WTC11 (cell line): ENCODE measurements around the gene RXRA. TPM values are rescaled to one million over a fixed set of nuclear protein-coding genes. Genes with fewer than 3 reads are reported as not detected.

Source experiments
- ATAC-seq: fragments of 200-7000 bp; cut with Tn5 transposase; 2 replicates; pipeline ENCODE4 v1.10.0; 2021; ENCODE audit warnings: mild to moderate bottlenecking, moderate library complexity
- CTCF ChIA-PET: fragments of 300-600 bp; sonication (Branson Sonifier 250); formaldehyde crosslinking; loops from one replicate; lab custom pipeline; 2021; ENCODE audit warnings: antibody characterized with exemption; lab: Charles Lee
- POLR2A ChIA-PET: fragments of 350-600 bp; sonication (Branson Sonifier 250); formaldehyde crosslinking; loops from one replicate; lab custom pipeline; 2021; ENCODE audit warnings: antibody characterized with exemption; lab: Charles Lee
- DNase-seq: peaks from one replicate; pipeline ENCODE4 v3.0.0; 2021; ENCODE audit warnings: low spot score
- H3K27ac Mint-ChIP-seq: 2 replicates; pipeline ENCODE4 v1.8.0; 2021; ENCODE audit warnings: mixed read lengths
- H3K27me3 Mint-ChIP-seq: 2 replicates; pipeline ENCODE4 v1.8.0; 2021; ENCODE audit warnings: low read depth, mild to moderate bottlenecking, moderate library complexity, mixed read lengths
- H3K36me3 Mint-ChIP-seq: 2 replicates; pipeline ENCODE4 v1.8.0; 2021; ENCODE audit warnings: mixed read lengths
- H3K4me1 Mint-ChIP-seq: 2 replicates; pipeline ENCODE4 v1.8.0; 2022; ENCODE audit warnings: mixed read lengths
- H3K4me3 Mint-ChIP-seq: 2 replicates; pipeline ENCODE4 v1.8.0; 2021; ENCODE audit warnings: mild to moderate bottlenecking, moderate library complexity, mixed read lengths
- H3K9me3 Mint-ChIP-seq: 2 replicates; pipeline ENCODE4 v1.8.0; 2021; ENCODE audit warnings: mixed read lengths
- ATF3 ChIP-seq: sonication (generic); formaldehyde crosslinking; conservative IDR thresholded peaks from 2 replicates; pipeline ENCODE4 v1.8.1; 2022; ENCODE audit warnings: mild to moderate bottlenecking, missing genetic modification reagents
- E2F4 ChIP-seq: sonication (generic); formaldehyde crosslinking; IDR thresholded peaks from 2 replicates; pipeline ENCODE4 v1.8.1; 2022; ENCODE audit warnings: low read depth, mild to moderate bottlenecking, moderate library complexity, missing genetic modification reagents, borderline replicate concordance
- ELF4 ChIP-seq: sonication (generic); formaldehyde crosslinking; IDR thresholded peaks from 2 replicates; pipeline ENCODE4 v1.8.1; 2022; ENCODE audit warnings: low read depth, mild to moderate bottlenecking, moderate library complexity, missing genetic modification reagents
- ERG ChIP-seq: fragments of 250-450 bp; sonication (Bioruptor Pico); IDR thresholded peaks from 2 replicates; pipeline ENCODE4 v1.8.0; 2021; ENCODE audit warnings: mild to moderate bottlenecking
- FOXJ3 ChIP-seq: sonication (generic); formaldehyde crosslinking; IDR thresholded peaks from 2 replicates; pipeline ENCODE4 v1.9.0; 2021; ENCODE audit warnings: missing genetic modification reagents, mild to moderate bottlenecking, borderline replicate concordance
- GABPB1 ChIP-seq: sonication (generic); formaldehyde crosslinking; IDR thresholded peaks from 2 replicates; pipeline ENCODE4 v1.8.1; 2023; ENCODE audit warnings: mild to moderate bottlenecking, missing genetic modification reagents
- GRHL2 ChIP-seq: fragments of 250-450 bp; sonication (Bioruptor Pico); IDR thresholded peaks from 2 replicates; pipeline ENCODE4 v1.8.0; 2022; ENCODE audit warnings: mild to moderate bottlenecking, moderate library complexity; ENCODE audit not compliant: insufficient replicate concordance, severe bottlenecking
- IRF1 ChIP-seq: sonication (generic); formaldehyde crosslinking; IDR thresholded peaks from 2 replicates; pipeline ENCODE4 v1.8.0; 2023; ENCODE audit warnings: missing genetic modification reagents
- IRF2 ChIP-seq: sonication (generic); formaldehyde crosslinking; IDR thresholded peaks from 2 replicates; pipeline ENCODE4 v1.8.0; 2022; ENCODE audit warnings: low read depth, missing genetic modification reagents, borderline replicate concordance
- MAX ChIP-seq: sonication (generic); formaldehyde crosslinking; IDR thresholded peaks from 2 replicates; pipeline ENCODE4 v1.8.0; 2022; ENCODE audit warnings: mild to moderate bottlenecking, missing genetic modification reagents
- NFATC4 ChIP-seq: fragments of 250-450 bp; sonication (Bioruptor Pico); IDR thresholded peaks from 2 replicates; pipeline ENCODE4 v1.9.0; 2021; ENCODE audit warnings: mild to moderate bottlenecking
- NR1H2 ChIP-seq: sonication (generic); formaldehyde crosslinking; IDR thresholded peaks from 2 replicates; pipeline ENCODE4 v1.9.0; 2021; ENCODE audit warnings: mild to moderate bottlenecking, moderate library complexity, missing genetic modification reagents
- NR3C1 ChIP-seq: sonication (generic); formaldehyde crosslinking; conservative IDR thresholded peaks from 2 replicates; pipeline ENCODE4 v1.8.1; 2023; ENCODE audit warnings: low read depth, mild to moderate bottlenecking, missing genetic modification reagents
- PRDM15 ChIP-seq: sonication (generic); formaldehyde crosslinking; IDR thresholded peaks from 2 replicates; pipeline ENCODE4 v1.8.0; 2022; ENCODE audit warnings: missing genetic modification reagents
- PRRX2 ChIP-seq: fragments of 250-450 bp; sonication (Bioruptor Pico); IDR thresholded peaks from 2 replicates; pipeline ENCODE4 v1.8.0; 2021; ENCODE audit warnings: mild to moderate bottlenecking
- RELA ChIP-seq: sonication (generic); formaldehyde crosslinking; IDR thresholded peaks from 2 replicates; pipeline ENCODE4 v1.8.1; 2022; ENCODE audit warnings: missing genetic modification reagents, mild to moderate bottlenecking, borderline replicate concordance
- SP1 ChIP-seq: sonication (generic); formaldehyde crosslinking; conservative IDR thresholded peaks from 2 replicates; pipeline ENCODE4 v1.8.1; 2022; ENCODE audit warnings: missing genetic modification reagents
- TCF7 ChIP-seq: sonication (generic); formaldehyde crosslinking; IDR thresholded peaks from 2 replicates; pipeline ENCODE4 v1.8.0; 2022; ENCODE audit warnings: mild to moderate bottlenecking, low read depth, missing genetic modification reagents, moderate library complexity
- USF2 ChIP-seq: sonication (generic); formaldehyde crosslinking; IDR thresholded peaks from 2 replicates; pipeline ENCODE4 v1.8.1; 2023; ENCODE audit warnings: mild to moderate bottlenecking, missing genetic modification reagents, moderate library complexity
- ZNF121 ChIP-seq: sonication (generic); formaldehyde crosslinking; IDR thresholded peaks from 2 replicates; pipeline ENCODE4 v1.8.0; 2023; ENCODE audit warnings: missing genetic modification reagents
- ZNF138 ChIP-seq: sonication (generic); formaldehyde crosslinking; conservative IDR thresholded peaks from 2 replicates; pipeline ENCODE4 v1.8.1; 2022; ENCODE audit warnings: mild to moderate bottlenecking, moderate library complexity, missing genetic modification reagents
- ZNF671 ChIP-seq: fragments of 250-450 bp; sonication (Bioruptor Pico); IDR thresholded peaks from 2 replicates; pipeline ENCODE4 v1.8.0; 2021; ENCODE audit warnings: mild to moderate bottlenecking
- ZSCAN18 ChIP-seq: fragments of 250-450 bp; sonication (Bioruptor Pico); IDR thresholded peaks from 2 replicates; pipeline ENCODE4 v2.1.2; 2022; ENCODE audit warnings: mild to moderate bottlenecking, moderate library complexity
- total RNA-seq: library from RNA; stranded (reverse); gene quantifications from 3 replicates; pipeline ENCODE4 v1.2.3, GENCODE V29; 2021

The RXRA gene
- total RNA-seq, 1 experiment from 2014 or later = 27.5 TPM

- TF ChIP-seq ZNF138 (CRISPR knock-in tag) = no peak
- no peak for TF ChIP-seq NR3C1 (CRISPR knock-in tag)
- no peak for TF ChIP-seq IRF2
- no peak for TF ChIP-seq ERG (CRISPR knock-in tag)
- no peak for TF ChIP-seq ATF3 (CRISPR knock-in tag)
- no peak for TF ChIP-seq GRHL2
- TF ChIP-seq, all 79 proteins: peak for 0
Measured at GRCh38 chr9:134401391-134401790, 75.1 kb downstream of the RXRA start (continued).

- ATAC-seq (no peak), DNase-seq (no peak)
- no peak overlapping the region for H3K27ac Mint-ChIP-seq
- H3K27me3 Mint-ChIP-seq = no peaks in the 10 kb centered on the region
- H3K9me3 Mint-ChIP-seq = peaks cover 3% of the 10 kb centered on the region
- peaks cover 7% of the 10 kb centered on the region for H3K36me3 Mint-ChIP-seq
- CTCF ChIA-PET = no interaction called here
- peaks cover 5% of the 10 kb centered on the region for H3K4me1 Mint-ChIP-seq
- H3K4me3 Mint-ChIP-seq = no peak overlapping the region
- POLR2A ChIA-PET = no interaction called here
- TF ChIP-seq PRRX2 (CRISPR knock-in tag) = no peak
- TF ChIP-seq IRF1 (CRISPR knock-in tag) = no peak
- TF ChIP-seq SP1 (CRISPR knock-in tag) = no peak
- TF ChIP-seq TCF7 (CRISPR knock-in tag) = no peak
- TF ChIP-seq ZNF671 (CRISPR knock-in tag) = no peak
- no peak for TF ChIP-seq GABPB1 (CRISPR knock-in tag)
- TF ChIP-seq NFATC4 (CRISPR knock-in tag) = no peak
- no peak for TF ChIP-seq ZSCAN18
- no peak for TF ChIP-seq NR3C1 (CRISPR knock-in tag)
- TF ChIP-seq E2F4 (CRISPR knock-in tag) = no peak
- TF ChIP-seq FOXJ3 (CRISPR knock-in tag) = no peak
- TF ChIP-seq MAX (CRISPR knock-in tag) = no peak
- TF ChIP-seq PRDM15 = no peak
- TF ChIP-seq ELF4 (CRISPR knock-in tag) = no peak
- no peak for TF ChIP-seq RELA
- TF ChIP-seq ZNF121 (CRISPR knock-in tag) = no peak
- TF ChIP-seq NR1H2 (CRISPR knock-in tag) = no peak
- no peak for TF ChIP-seq USF2
Measured at GRCh38 chr9:134402182-134402581, 75.9 kb downstream of the RXRA start.
